Thymus (tissue), 11 donors: Measurements from ENCODE around the gene NR6A1. TPM values are rescaled to one million over a fixed set of nuclear protein-coding genes. Genes with fewer than 3 reads are reported as not detected.
A peak's percentile ranks its signal among the peaks of the same experiment; 100 is the strongest.

Source experiments
- DNase-seq, 9 donors: peaks; one replicate each; pipeline ENCODE4 v3.0.0-alpha.2; 2013; ENCODE audit warnings: low spot score in 9 of 9, low read depth in 6 of 9, missing footprints in 1 of 9
- H3K27ac ChIP-seq, 2 donors: one replicate each; pipeline ENCODE4 v1.5.1; 2013; ENCODE audit warnings: control low read depth in 1 of 2, low read depth in 1 of 2, low read length in 1 of 2, mild to moderate bottlenecking in 1 of 2, moderate library complexity in 1 of 2
- H3K27me3 ChIP-seq, 2 donors: one replicate each; pipeline ENCODE4 v1.5.1; 2013; ENCODE audit warnings: low read length in 1 of 2; ENCODE audit not compliant: control insufficient read depth in 2 of 2, insufficient read depth in 1 of 2
- H3K36me3 ChIP-seq, 2 donors: one replicate each; pipeline ENCODE4 v1.5.1; 2013; ENCODE audit warnings: low read length in 1 of 2, mild to moderate bottlenecking in 1 of 2, moderate library complexity in 1 of 2; ENCODE audit not compliant: control insufficient read depth in 2 of 2, insufficient read depth in 2 of 2
- H3K4me1 ChIP-seq, 2 donors: one replicate each; pipeline ENCODE4 v1.5.1; 2013; ENCODE audit warnings: low read length in 2 of 2; ENCODE audit not compliant: control insufficient read depth in 2 of 2, insufficient read depth in 2 of 2
- H3K4me3 ChIP-seq, 2 donors: one replicate each; pipeline ENCODE4 v1.5.1; 2013; ENCODE audit warnings: low read length in 2 of 2, control low read depth in 1 of 2, mild to moderate bottlenecking in 1 of 2
- H3K9me3 ChIP-seq, 2 donors: one replicate each; pipeline ENCODE4 v1.5.1; 2013; ENCODE audit warnings: low read length in 1 of 2, mild to moderate bottlenecking in 1 of 2; ENCODE audit not compliant: control insufficient read depth in 2 of 2, insufficient read depth in 1 of 2
- WGBS: extraction: QIAGEN DNeasy Blood & Tissue Kit; methylation state at CpG from one replicate; pipeline ENCODE4 v1.1.7; 2013; 5-methylcytosine and 5-hydroxymethylcytosine counted together
- polyA plus RNA-seq: library from polyadenylated mRNA; stranded (reverse); fragments of 200-250 nt; gene quantifications from one replicate; pipeline ENCODE4 v1.2.3, GENCODE V29; 2013
- total RNA-seq: library from RNA; stranded (reverse); fragments of 120-200 nt; gene quantifications from one replicate; pipeline ENCODE4 v1.2.4, GENCODE V29; 2013
- donor health status: healthy.

Gene NR6A1
- total and polyA plus RNA-seq, 2 donors: 0.47 to 0.52 TPM

- Histone ChIP-seq H3K9me3 (no peaks in the 10 kb centered on the region), H3K27me3 (no peaks in the 10 kb centered on the region), H3K4me1 (peaks cover 0 to 12% of the 10 kb centered on the region in 2 donors), H3K36me3 (no peaks in the 10 kb centered on the region), H3K4me3 (peak overlapping the region; percentile 75 to 85), H3K27ac (peak overlapping the region; percentile 84 to 97)
- under 1% methylated on average over 14 of the region's 14 CpGs for WGBS
- DNase-seq: peak; percentile 56 to 91 (median 77)
Observed at GRCh38 chr9:124658165-124659017, 112.7 kb downstream of the NR6A1 start.

- Histone ChIP-seq H3K4me1 (peaks cover 0 to 12% of the 10 kb centered on the region in 2 donors), H3K27me3 (no peaks in the 10 kb centered on the region), H3K27ac (peak overlapping the region in 1 of 2 donors; percentile 97), H3K9me3 (no peaks in the 10 kb centered on the region), H3K4me3 (no peak overlapping the region), H3K36me3 (no peaks in the 10 kb centered on the region)
- peak in 1 of 9 donors; percentile 18 for DNase-seq
- 94% methylated on average over 1 of the region's 1 CpG for WGBS
Observed at GRCh38 chr9:124657516-124657915, 113.6 kb downstream of the NR6A1 start.

GRCh38 chr9:124654431-124654830 is 116.7 kb downstream of the NR6A1 start:
- Histone ChIP-seq H3K9me3 (no peaks in the 10 kb centered on the region), H3K4me1 (peaks cover 0 to 9% of the 10 kb centered on the region in 2 donors), H3K27ac (no peak overlapping the region), H3K36me3 (no peaks in the 10 kb centered on the region), H3K27me3 (no peaks in the 10 kb centered on the region), H3K4me3 (no peak overlapping the region)
- DNase-seq: no peak
- 94% methylated on average over 1 of the region's 1 CpG for WGBS

- Histone ChIP-seq H3K4me1 (peaks cover 0 to 3% of the 10 kb centered on the region in 2 donors), H3K9me3 (no peaks in the 10 kb centered on the region), H3K4me3 (no peak overlapping the region), H3K27me3 (no peaks in the 10 kb centered on the region), H3K36me3 (no peaks in the 10 kb centered on the region), H3K27ac (no peak overlapping the region)
- WGBS: 98% methylated on average over 3 of the region's 3 CpGs
- DNase-seq: no peak
Observed at GRCh38 chr9:124652615-124653393, 118.3 kb downstream of the NR6A1 start.

DNA sequence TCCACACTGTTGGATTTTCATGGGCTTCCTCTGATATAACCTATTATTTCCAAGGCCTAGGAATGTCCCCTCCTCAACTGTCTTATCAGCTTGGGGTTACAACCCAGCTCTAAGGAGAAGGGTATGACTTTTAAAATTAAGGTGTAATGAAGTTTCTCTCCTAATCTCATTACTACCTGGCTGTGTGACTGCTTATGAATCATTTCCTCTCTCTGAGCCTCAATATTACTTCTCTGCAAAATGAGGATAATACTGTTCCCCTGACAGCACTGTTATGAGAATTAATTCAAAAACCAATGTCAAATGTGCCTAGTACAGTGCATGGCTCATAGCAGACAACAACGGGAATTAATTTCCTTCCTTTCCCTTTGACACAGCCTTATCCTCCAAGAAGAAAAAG is 118.9 kb downstream of the NR6A1 start:
- Histone ChIP-seq H3K4me3 (no peak overlapping the region), H3K27me3 (no peaks in the 10 kb centered on the region), H3K36me3 (no peaks in the 10 kb centered on the region), H3K27ac (no peak overlapping the region), H3K4me1 (no peaks in the 10 kb centered on the region), H3K9me3 (no peaks in the 10 kb centered on the region)
- WGBS: 100% methylated on average over 1 of the region's 1 CpG
- no peak for DNase-seq

GRCh38 chr9:124645274-124645673 is 125.8 kb downstream of the NR6A1 start:
- Histone ChIP-seq H3K36me3 (no peaks in the 10 kb centered on the region), H3K27me3 (no peaks in the 10 kb centered on the region), H3K9me3 (no peaks in the 10 kb centered on the region), H3K4me3 (no peak overlapping the region), H3K4me1 (no peaks in the 10 kb centered on the region), H3K27ac (no peak overlapping the region)
- no peak for DNase-seq

- no peak for DNase-seq
- no peak overlapping the region for H3K4me3 ChIP-seq
- no peaks in the 10 kb centered on the region for H3K36me3 ChIP-seq
- H3K4me1 ChIP-seq: no peaks in the 10 kb centered on the region
- no peak overlapping the region for H3K27ac ChIP-seq
- H3K9me3 ChIP-seq: no peaks in the 10 kb centered on the region
- no peaks in the 10 kb centered on the region for H3K27me3 ChIP-seq
Observed at GRCh38 chr9:124639637-124640036, 131.5 kb downstream of the NR6A1 start.

DNA sequence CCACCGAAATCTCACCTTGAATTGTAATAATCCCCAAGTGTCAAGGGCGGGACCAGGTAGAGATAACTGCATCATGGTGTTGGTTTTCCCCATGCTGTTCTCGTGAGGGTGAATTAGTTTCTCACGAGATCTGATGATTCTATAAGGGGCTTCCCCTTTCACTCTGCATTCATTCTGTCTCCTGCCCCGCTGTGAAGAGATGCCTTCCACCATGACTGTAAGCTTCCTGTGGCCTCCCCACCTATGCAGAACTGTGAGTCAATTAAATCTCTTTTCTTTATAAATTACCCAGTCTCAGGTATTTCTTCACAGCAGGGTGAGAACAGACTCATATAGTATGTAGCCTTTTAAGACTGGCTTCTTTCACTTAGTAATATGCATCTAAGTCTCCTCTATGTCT is 135.8 kb downstream of the NR6A1 start:
- 97% methylated on average over 5 of the region's 5 CpGs for WGBS
- Histone ChIP-seq H3K4me1 (no peaks in the 10 kb centered on the region), H3K4me3 (no peak overlapping the region), H3K9me3 (no peaks in the 10 kb centered on the region), H3K36me3 (no peaks in the 10 kb centered on the region), H3K27ac (no peak overlapping the region), H3K27me3 (no peaks in the 10 kb centered on the region)
- no peak for DNase-seq

DNA sequence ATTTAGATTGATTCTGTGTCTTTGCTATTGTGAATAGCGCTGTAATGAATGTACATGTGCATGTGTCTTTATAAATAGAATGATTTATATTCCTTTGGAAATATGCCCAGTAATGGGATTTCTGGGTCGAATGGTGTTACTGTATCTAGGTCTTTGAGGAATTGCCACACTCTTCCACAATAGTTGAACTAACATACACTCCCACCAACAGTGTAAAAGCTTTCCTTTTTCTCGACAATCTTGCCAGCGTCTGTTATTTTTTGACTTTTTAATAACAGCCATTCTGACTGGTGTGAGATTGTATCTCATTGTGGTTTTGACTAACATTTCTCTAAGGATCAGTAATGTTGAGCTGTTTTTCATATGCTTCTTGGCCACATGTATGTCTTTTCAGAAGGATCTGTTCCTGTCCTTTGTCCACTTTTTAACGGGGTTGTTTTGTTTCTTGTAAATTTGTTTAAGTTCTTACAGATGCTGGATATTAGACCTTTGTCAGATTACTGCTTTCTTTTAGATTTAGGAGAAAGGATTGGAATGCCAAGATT is 139.0 kb downstream of the NR6A1 start:
- Histone ChIP-seq H3K4me1 (no peaks in the 10 kb centered on the region), H3K27ac (no peak overlapping the region), H3K27me3 (no peaks in the 10 kb centered on the region), H3K9me3 (no peaks in the 10 kb centered on the region), H3K36me3 (no peaks in the 10 kb centered on the region), H3K4me3 (no peak overlapping the region)
- 19% methylated on average over 5 of the region's 5 CpGs for WGBS
- peak in 1 of 9 donors; percentile 30 for DNase-seq
